ENCODE data around the gene ACSF3. TPM values are rescaled to one million over a fixed set of nuclear protein-coding genes. Genes with fewer than 3 reads are reported as not detected.

The ACSF3 gene
- total and polyA plus RNA-seq, 7 donors: 19.7 to 42.2 (median 28.2) TPM

- no peak within 1 kb of the TSS for H3K27ac ChIP-seq
- intact Hi-C loops (cut with DNase I): no loop called here
- no peak for DNase-seq
- H3K9me3 ChIP-seq: peaks cover 0 to 3% (median 1%) of the 10 kb centered on the region in 4 donors
- no peaks in the 10 kb centered on the region for H3K36me3 ChIP-seq
- H3K4me3 ChIP-seq: peak within 1 kb of the TSS in 3 of 4 donors; percentile 17 to 30 (median 28)
- WGBS, 2 donors: 11 to 21% methylated on average over 28 of the region's 28 CpGs
- peaks cover 42 to 75% (median 72%) of the 10 kb centered on the region in 3 donors for H3K27me3 ChIP-seq
- H3K4me1 ChIP-seq: peaks cover 0 to 26% (median 18%) of the 10 kb centered on the region in 4 donors
- no peak for TF ChIP-seq POLR2A (IDR thresholded peaks at IDR 0.05)
- no peak for TF ChIP-seq POLR2AphosphoS5 (IDR thresholded peaks at IDR 0.05)
- TF ChIP-seq EP300 (IDR thresholded peaks at IDR 0.05): no peak
- no peak for TF ChIP-seq CTCF (IDR thresholded peaks at IDR 0.05)
Observed at GRCh38 chr16:89200124-89200849, 106.6 kb downstream of the ACSF3 start, which contains the start of gene SLC22A31. SLC22A31 (minus strand) TSS chr16:89200537; CDS start chr16:89200501, 36 bp downstream.

DNA sequence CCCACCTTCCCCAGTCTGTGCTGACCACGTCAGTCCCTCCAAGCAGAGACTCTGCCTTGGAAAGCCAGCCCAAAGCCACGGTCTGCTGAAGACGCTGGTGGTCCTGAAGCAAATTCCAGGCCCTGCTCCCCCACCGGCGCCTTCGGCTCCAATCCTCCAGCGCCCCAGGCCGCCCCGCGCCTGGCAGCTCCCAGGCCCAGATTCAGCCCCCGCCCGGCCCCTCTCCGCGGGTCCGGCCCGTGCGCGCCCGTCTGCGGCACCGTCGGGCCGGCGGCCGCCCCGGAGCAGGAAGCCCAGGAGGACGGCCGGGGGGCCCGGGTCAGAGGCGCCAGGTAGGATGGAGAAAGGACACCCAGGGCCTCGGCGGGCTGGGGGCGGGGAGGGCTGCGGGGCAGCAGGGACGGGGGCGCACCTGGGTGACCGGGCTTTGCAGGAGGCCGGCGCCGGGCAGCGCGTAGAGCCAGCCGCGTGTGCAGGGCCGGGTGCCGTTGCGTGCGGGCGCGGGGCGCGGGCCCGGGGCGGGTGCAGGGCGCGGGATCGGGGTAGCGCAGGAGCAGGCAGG is 107.3 kb downstream of the ACSF3 start:
- no peak for TF ChIP-seq POLR2AphosphoS5 (IDR thresholded peaks at IDR 0.05)
- TF ChIP-seq EP300 (IDR thresholded peaks at IDR 0.05): no peak
- TF ChIP-seq CTCF (IDR thresholded peaks at IDR 0.05): no peak
- no peak for TF ChIP-seq POLR2A (IDR thresholded peaks at IDR 0.05)
- no peak for DNase-seq
- 3 to 5% methylated on average over 58 of the region's 58 CpGs for WGBS, 2 donors
- Histone ChIP-seq H3K27me3 (peaks cover 42 to 81% (median 76%) of the 10 kb centered on the region in 3 donors), H3K27ac (no peak overlapping the region), H3K9me3 (peaks cover 0 to 3% (median 1%) of the 10 kb centered on the region in 4 donors), H3K36me3 (no peaks in the 10 kb centered on the region), H3K4me3 (peak overlapping the region in 3 of 4 donors; percentile 17 to 30 (median 28)), H3K4me1 (peaks cover 0 to 26% (median 18%) of the 10 kb centered on the region in 4 donors)
- intact Hi-C loops (cut with DNase I): no loop called here

DNA sequence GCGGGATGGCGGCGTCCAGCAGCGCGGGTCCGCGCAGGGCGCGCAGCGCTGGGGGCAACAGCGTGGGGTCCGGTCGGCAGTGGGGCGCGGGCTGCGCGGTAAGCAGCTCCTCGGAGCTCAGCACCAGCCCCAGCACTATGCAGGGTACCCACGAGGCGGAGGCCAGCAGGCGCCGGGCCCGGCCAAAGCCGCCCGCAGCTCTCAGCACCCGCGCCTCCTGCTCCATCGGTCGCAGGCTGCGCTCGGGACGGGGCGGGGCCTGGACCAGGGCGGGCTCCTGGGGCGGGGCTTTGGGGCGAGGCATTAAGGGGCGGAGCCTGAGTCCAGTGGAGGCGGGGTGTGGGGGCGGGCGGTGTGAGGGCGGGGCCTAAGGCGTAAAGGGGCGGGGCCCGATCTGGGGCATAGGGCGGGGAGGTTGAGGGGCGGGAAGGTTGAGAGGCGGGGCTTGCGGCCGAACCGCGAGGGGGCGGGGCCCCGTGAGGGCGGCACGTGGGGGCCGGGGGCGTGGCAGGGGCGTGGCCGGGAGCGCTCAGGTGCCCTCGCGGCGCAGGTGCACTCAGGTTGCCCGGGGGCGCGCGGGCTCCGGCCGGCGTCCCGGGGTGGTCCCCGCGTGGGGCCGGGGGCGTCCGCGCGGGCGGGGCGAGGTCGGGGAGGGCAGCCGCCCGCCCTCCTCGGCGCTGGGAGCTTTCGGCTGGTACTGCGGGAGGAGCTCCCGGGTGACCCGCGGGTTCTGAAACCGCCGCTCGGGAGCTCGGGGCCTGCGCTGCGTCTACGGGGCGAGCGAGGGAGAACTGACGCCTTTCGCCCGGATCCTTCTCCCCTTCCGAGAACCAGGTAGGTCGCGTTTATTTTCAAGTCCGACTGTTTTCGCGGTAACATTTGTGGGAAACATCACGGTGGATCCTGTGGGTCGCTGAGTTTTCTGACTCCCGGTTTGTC is 108.1 kb downstream of the ACSF3 start:
- TF ChIP-seq EP300 (IDR thresholded peaks at IDR 0.05): no peak
- TF ChIP-seq CTCF (IDR thresholded peaks at IDR 0.05): no peak
- TF ChIP-seq POLR2AphosphoS5 (IDR thresholded peaks at IDR 0.05): no peak
- TF ChIP-seq POLR2A (IDR thresholded peaks at IDR 0.05): no peak
- peak overlapping the region in 3 of 4 donors; percentile 17 to 30 (median 28) for H3K4me3 ChIP-seq
- DNase-seq: peak; percentile 75
- no peak overlapping the region for H3K27ac ChIP-seq
- 2% methylated on average over 111 of the region's 111 CpGs for WGBS, 2 donors
- no peaks in the 10 kb centered on the region for H3K36me3 ChIP-seq
- peaks cover 0 to 26% (median 18%) of the 10 kb centered on the region in 4 donors for H3K4me1 ChIP-seq
- H3K27me3 ChIP-seq: peaks cover 42 to 84% (median 76%) of the 10 kb centered on the region in 3 donors
- intact Hi-C loops (cut with DNase I): no loop called here
- peaks cover 0 to 3% (median 1%) of the 10 kb centered on the region in 4 donors for H3K9me3 ChIP-seq

DNA sequence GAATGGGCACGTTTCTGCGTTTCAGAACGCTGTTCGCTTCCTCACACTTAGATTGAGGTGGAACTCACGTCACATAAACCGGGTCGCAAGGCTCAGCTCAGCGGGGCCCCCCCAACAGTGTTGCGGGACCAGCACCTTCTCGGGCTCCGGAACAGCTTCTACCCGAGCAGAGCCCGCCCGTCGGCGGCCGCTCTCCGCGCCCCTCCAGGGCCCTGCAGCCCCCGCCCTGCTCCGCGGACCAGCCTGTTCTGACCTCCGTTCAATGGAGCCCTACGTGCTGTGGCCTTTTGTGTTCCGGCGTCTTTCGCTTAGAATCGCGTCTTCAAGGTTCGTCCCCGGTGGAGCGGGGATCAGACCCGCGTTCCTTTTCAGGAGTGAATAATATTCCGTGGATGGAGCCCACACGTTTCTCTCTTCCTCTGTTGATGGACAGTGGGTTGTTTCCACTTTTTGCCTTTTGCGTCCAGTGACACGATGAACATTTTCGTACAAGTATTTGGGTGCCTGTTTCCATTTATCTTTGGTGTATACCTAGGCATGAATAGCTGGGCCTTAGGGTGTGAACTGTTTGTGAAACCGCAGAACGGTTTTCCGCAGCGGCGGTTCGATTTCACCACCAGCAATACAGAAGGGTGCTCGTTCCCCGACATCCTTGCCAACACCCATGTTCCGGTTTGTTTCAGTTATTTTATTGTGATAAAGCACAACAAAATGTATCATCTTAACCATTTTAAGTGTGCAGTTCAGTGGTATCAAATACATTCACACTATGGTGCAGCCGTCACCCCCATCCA is 109.0 kb downstream of the ACSF3 start:
- Histone ChIP-seq H3K4me1 (peaks cover 0 to 26% (median 18%) of the 10 kb centered on the region in 4 donors), H3K36me3 (no peaks in the 10 kb centered on the region), H3K27me3 (peaks cover 42 to 92% (median 76%) of the 10 kb centered on the region in 3 donors), H3K4me3 (peak overlapping the region in 2 of 4 donors; percentile 28 to 30), H3K27ac (no peak overlapping the region), H3K9me3 (peaks cover 0 to 3% (median 1%) of the 10 kb centered on the region in 4 donors)
- no peak for DNase-seq
- intact Hi-C loops (cut with DNase I): no loop called here
- WGBS, 2 donors: 48 to 52% methylated on average over 49 of the region's 49 CpGs
- TF ChIP-seq POLR2AphosphoS5 (IDR thresholded peaks at IDR 0.05) (no peak), POLR2A (IDR thresholded peaks at IDR 0.05) (no peak), CTCF (IDR thresholded peaks at IDR 0.05) (no peak), EP300 (IDR thresholded peaks at IDR 0.05) (no peak)

All from sigmoid colon (tissue), 7 donors.